ENCODE results near the gene TMEM140. TPM values are rescaled to one million over a fixed set of nuclear protein-coding genes. Genes with fewer than 3 reads are reported as not detected.
A peak's percentile ranks its signal among the peaks of the same experiment; 100 is the strongest.

TMEM140 gene
- total and polyA plus RNA-seq, 9 of the 15 experiments (the other 6 are each of a cell fraction or from before 2014, with no cell fraction given), result 0.03 to 0.82 (median 0.23) TPM

DNA sequence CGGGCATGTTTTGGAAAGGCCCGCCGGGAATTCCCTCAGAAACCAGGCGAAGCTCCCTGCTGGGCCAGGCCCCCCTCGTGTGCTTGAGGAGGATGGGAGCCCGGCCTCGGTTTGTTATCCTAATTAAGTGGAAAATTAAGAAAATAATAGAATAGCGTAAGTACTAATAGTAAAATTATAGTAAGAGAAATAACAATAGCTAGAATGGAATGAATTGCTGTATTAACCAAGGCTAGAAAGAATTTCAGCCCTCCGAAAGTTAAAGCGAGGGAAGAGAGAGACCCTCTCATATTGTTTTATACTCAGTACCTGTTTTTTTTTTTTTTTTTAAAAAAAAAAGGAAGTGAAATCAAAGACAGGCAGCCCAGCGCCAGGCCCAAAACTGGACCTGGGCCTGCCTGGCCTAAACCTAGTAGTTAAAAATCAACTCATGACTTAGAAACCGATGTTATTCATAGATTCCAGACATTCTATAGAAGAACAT is 23.2 kb downstream of the TMEM140 start (continued):
- TF ChIP-seq ESRRB (CRISPR knock-in tag; IDR thresholded peaks at IDR 0.05; ENCODE audit: borderline replicate concordance), result 0 out of 2 replicates have a peak, but pooled peaks have one; percentile 57
- TF ChIP-seq, protein P1, sequence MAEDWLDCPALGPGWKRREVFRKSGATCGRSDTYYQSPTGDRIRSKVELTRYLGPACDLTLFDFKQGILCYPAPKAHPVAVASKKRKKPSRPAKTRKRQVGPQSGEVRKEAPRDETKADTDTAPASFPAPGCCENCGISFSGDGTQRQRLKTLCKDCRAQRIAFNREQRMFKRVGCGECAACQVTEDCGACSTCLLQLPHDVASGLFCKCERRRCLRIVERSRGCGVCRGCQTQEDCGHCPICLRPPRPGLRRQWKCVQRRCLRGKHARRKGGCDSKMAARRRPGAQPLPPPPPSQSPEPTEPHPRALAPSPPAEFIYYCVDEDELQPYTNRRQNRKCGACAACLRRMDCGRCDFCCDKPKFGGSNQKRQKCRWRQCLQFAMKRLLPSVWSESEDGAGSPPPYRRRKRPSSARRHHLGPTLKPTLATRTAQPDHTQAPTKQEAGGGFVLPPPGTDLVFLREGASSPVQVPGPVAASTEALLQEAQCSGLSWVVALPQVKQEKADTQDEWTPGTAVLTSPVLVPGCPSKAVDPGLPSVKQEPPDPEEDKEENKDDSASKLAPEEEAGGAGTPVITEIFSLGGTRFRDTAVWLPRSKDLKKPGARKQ (CRISPR knock-in tag; IDR thresholded peaks at IDR 0.05), result peak; percentile 78; the same call in 1 of the 2 replicates
- TF ChIP-seq, protein P2, sequence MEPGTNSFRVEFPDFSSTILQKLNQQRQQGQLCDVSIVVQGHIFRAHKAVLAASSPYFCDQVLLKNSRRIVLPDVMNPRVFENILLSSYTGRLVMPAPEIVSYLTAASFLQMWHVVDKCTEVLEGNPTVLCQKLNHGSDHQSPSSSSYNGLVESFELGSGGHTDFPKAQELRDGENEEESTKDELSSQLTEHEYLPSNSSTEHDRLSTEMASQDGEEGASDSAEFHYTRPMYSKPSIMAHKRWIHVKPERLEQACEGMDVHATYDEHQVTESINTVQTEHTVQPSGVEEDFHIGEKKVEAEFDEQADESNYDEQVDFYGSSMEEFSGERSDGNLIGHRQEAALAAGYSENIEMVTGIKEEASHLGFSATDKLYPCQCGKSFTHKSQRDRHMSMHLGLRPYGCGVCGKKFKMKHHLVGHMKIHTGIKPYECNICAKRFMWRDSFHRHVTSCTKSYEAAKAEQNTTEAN (CRISPR knock-in tag; IDR thresholded peaks at IDR 0.05), result peak; percentile 68; the same call in 1 of the 2 replicates
- TF ChIP-seq, protein P3, sequence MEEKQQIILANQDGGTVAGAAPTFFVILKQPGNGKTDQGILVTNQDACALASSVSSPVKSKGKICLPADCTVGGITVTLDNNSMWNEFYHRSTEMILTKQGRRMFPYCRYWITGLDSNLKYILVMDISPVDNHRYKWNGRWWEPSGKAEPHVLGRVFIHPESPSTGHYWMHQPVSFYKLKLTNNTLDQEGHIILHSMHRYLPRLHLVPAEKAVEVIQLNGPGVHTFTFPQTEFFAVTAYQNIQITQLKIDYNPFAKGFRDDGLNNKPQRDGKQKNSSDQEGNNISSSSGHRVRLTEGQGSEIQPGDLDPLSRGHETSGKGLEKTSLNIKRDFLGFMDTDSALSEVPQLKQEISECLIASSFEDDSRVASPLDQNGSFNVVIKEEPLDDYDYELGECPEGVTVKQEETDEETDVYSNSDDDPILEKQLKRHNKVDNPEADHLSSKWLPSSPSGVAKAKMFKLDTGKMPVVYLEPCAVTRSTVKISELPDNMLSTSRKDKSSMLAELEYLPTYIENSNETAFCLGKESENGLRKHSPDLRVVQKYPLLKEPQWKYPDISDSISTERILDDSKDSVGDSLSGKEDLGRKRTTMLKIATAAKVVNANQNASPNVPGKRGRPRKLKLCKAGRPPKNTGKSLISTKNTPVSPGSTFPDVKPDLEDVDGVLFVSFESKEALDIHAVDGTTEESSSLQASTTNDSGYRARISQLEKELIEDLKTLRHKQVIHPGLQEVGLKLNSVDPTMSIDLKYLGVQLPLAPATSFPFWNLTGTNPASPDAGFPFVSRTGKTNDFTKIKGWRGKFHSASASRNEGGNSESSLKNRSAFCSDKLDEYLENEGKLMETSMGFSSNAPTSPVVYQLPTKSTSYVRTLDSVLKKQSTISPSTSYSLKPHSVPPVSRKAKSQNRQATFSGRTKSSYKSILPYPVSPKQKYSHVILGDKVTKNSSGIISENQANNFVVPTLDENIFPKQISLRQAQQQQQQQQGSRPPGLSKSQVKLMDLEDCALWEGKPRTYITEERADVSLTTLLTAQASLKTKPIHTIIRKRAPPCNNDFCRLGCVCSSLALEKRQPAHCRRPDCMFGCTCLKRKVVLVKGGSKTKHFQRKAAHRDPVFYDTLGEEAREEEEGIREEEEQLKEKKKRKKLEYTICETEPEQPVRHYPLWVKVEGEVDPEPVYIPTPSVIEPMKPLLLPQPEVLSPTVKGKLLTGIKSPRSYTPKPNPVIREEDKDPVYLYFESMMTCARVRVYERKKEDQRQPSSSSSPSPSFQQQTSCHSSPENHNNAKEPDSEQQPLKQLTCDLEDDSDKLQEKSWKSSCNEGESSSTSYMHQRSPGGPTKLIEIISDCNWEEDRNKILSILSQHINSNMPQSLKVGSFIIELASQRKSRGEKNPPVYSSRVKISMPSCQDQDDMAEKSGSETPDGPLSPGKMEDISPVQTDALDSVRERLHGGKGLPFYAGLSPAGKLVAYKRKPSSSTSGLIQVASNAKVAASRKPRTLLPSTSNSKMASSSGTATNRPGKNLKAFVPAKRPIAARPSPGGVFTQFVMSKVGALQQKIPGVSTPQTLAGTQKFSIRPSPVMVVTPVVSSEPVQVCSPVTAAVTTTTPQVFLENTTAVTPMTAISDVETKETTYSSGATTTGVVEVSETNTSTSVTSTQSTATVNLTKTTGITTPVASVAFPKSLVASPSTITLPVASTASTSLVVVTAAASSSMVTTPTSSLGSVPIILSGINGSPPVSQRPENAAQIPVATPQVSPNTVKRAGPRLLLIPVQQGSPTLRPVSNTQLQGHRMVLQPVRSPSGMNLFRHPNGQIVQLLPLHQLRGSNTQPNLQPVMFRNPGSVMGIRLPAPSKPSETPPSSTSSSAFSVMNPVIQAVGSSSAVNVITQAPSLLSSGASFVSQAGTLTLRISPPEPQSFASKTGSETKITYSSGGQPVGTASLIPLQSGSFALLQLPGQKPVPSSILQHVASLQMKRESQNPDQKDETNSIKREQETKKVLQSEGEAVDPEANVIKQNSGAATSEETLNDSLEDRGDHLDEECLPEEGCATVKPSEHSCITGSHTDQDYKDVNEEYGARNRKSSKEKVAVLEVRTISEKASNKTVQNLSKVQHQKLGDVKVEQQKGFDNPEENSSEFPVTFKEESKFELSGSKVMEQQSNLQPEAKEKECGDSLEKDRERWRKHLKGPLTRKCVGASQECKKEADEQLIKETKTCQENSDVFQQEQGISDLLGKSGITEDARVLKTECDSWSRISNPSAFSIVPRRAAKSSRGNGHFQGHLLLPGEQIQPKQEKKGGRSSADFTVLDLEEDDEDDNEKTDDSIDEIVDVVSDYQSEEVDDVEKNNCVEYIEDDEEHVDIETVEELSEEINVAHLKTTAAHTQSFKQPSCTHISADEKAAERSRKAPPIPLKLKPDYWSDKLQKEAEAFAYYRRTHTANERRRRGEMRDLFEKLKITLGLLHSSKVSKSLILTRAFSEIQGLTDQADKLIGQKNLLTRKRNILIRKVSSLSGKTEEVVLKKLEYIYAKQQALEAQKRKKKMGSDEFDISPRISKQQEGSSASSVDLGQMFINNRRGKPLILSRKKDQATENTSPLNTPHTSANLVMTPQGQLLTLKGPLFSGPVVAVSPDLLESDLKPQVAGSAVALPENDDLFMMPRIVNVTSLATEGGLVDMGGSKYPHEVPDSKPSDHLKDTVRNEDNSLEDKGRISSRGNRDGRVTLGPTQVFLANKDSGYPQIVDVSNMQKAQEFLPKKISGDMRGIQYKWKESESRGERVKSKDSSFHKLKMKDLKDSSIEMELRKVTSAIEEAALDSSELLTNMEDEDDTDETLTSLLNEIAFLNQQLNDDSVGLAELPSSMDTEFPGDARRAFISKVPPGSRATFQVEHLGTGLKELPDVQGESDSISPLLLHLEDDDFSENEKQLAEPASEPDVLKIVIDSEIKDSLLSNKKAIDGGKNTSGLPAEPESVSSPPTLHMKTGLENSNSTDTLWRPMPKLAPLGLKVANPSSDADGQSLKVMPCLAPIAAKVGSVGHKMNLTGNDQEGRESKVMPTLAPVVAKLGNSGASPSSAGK (IDR thresholded peaks at IDR 0.05), result peak; percentile 79
- TF ChIP-seq SMARCA4 (IDR thresholded peaks at IDR 0.05), result 0 out of 2 replicates have a peak, but pooled peaks have one; percentile 28
- 0 out of 2 replicates have a peak, but pooled peaks have one; percentile 28 for TF ChIP-seq ZNF644 (tag; IDR thresholded peaks at IDR 0.05; ENCODE audit: low read depth)
- peak; percentile 32; the same call in 1 of the 2 replicates for TF ChIP-seq ADNP (tag; IDR thresholded peaks at IDR 0.05)
- TF ChIP-seq ZNF146 (CRISPR knock-in tag; IDR thresholded peaks at IDR 0.05; ENCODE audit: unreplicated experiment), result peak; percentile 2
- TF ChIP-seq, protein P4, sequence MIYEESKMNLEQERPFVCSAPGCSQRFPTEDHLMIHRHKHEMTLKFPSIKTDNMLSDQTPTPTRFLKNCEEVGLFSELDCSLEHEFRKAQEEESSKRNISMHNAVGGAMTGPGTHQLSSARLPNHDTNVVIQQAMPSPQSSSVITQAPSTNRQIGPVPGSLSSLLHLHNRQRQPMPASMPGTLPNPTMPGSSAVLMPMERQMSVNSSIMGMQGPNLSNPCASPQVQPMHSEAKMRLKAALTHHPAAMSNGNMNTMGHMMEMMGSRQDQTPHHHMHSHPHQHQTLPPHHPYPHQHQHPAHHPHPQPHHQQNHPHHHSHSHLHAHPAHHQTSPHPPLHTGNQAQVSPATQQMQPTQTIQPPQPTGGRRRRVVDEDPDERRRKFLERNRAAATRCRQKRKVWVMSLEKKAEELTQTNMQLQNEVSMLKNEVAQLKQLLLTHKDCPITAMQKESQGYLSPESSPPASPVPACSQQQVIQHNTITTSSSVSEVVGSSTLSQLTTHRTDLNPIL (CRISPR knock-in tag; IDR thresholded peaks at IDR 0.05), result 0 out of 2 replicates have a peak, but pooled peaks have one; percentile 66
- peak; percentile 20; the same call in 1 of the 2 replicates for TF ChIP-seq GTF2E2 (tag; IDR thresholded peaks at IDR 0.05)

Data from K562 (cell line).